OCI-LY3 (cell line): ENCODE measurements around the gene RPS25.

Experiments
- EZH2phosphoT487 ChIP-seq: fragments of 200-600 bp; shearing (Covaris generic); IDR thresholded peaks from 2 replicates; pipeline ENCODE4 v1.6.1; 2018; ENCODE audit warnings: antibody characterized with exemption, mixed run types, low read depth
- TF ChIP-seq, protein P1 (sequence below): fragments of 200-600, 300-600 bp; sonication (generic); IDR thresholded peaks from 2 replicates; pipeline ENCODE4 v1.5.1; 2014; ENCODE audit warnings: antibody characterized with exemption, low read length, low read depth

DNA sequence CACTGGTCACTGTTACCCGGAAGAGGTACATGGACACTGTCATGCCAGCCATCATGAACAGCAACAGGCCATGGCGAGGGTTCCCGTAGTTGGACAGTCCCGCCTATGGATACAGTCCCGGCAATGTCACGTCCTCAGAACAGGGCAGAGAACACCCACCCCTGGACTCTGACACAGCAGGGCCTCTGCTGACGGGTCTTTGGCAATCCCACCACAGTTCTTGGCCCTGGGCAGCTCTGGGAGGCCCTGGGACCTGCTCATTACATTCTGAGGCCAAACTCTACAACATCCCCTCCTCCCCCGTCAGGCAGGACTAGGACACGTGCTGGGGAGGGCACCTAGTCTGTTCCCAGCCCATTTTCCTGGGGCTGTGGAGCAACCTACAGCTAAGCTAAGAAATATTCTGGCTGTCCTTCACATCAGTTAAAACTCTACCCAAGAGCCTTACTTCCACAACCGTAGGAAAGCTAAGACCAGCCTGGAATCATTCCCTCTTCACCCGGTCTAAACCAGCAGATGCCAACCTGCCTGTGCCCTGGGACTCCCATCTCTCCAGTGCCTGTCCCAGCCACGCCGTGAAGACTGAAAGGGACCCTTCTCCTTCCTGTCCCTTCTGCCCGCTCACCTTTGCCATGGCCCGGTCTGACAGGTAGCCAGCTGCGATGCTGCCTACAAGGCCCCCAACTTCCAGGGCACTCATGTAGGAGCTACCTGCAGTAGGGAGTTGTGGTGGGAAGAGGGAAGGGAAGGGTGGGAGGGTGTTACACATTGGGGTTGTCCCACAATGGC, 8.0 kb upstream of the RPS25 start:
- TF ChIP-seq, protein P1, sequence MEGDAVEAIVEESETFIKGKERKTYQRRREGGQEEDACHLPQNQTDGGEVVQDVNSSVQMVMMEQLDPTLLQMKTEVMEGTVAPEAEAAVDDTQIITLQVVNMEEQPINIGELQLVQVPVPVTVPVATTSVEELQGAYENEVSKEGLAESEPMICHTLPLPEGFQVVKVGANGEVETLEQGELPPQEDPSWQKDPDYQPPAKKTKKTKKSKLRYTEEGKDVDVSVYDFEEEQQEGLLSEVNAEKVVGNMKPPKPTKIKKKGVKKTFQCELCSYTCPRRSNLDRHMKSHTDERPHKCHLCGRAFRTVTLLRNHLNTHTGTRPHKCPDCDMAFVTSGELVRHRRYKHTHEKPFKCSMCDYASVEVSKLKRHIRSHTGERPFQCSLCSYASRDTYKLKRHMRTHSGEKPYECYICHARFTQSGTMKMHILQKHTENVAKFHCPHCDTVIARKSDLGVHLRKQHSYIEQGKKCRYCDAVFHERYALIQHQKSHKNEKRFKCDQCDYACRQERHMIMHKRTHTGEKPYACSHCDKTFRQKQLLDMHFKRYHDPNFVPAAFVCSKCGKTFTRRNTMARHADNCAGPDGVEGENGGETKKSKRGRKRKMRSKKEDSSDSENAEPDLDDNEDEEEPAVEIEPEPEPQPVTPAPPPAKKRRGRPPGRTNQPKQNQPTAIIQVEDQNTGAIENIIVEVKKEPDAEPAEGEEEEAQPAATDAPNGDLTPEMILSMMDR: no peak
- TF ChIP-seq EZH2phosphoT487: no peak
